Endothelial cell of umbilical vein (primary cell): ENCODE data around the gene LIMCH1. TPM values are rescaled to one million over a fixed set of nuclear protein-coding genes. Genes with fewer than 3 reads are reported as not detected.

ENCODE experiments used
- BruUV-seq: library from RNA; stranded (reverse); fragments of 400-500 nt; replicated peaks from 2 replicates; lab custom pipeline; 2021; lab: Mats Ljungman, UMichigan
- CTCF ChIA-PET: fragments of 300-600, 350-600 bp; sonication (Branson Sonifier 250); formaldehyde crosslinking; loops from one replicate; lab custom pipeline; 2021; ENCODE audit warnings: antibody characterized with exemption, inconsistent platforms; lab: Charles Lee
- POLR2A ChIA-PET: fragments of 300-600, 350-600 bp; sonication (Branson Sonifier 250); formaldehyde crosslinking; loops from one replicate; lab custom pipeline; 2021; ENCODE audit warnings: antibody characterized with exemption, inconsistent platforms; lab: Charles Lee
- DNase-seq: peaks from one replicate; pipeline ENCODE4 v3.0.0-alpha.2; 2011; ENCODE audit warnings: low read depth, low spot score
- FAIRE-seq: peaks from 2 replicates; lab custom pipeline; 2011; peaks lifted over from hg19 to GRCh38; lab: Jason Lieb, UNC
- H2AFZ ChIP-seq: 2 replicates; pipeline ENCODE4 v1.6.0; 2012; ENCODE audit warnings: low read depth, low read length, control low read depth, inconsistent platforms
- H3K27ac ChIP-seq: 2 replicates; pipeline ENCODE4 v1.5.1; 2011; ENCODE audit warnings: low read depth, mild to moderate bottlenecking, control low read depth, low read length, moderate library complexity; ENCODE audit not compliant: insufficient read depth
- H3K27me3 ChIP-seq, 2 experiments: 2 replicates each; pipeline versions ENCODE4 v1.6.0 to v1.6.1; 2011; ENCODE audit warnings: low read length in 2 of 2, mixed read lengths in 1 of 2; ENCODE audit not compliant: control insufficient read depth in 2 of 2, insufficient read depth in 2 of 2
- H3K36me3 ChIP-seq, 2 experiments: 2 replicates in 1 of 2; 3 replicates in 1 of 2; pipeline ENCODE4 v1.5.1; 2011; ENCODE audit warnings: low read length in 2 of 2, mild to moderate bottlenecking in 1 of 2, moderate library complexity in 1 of 2; ENCODE audit not compliant: control insufficient read depth in 2 of 2, insufficient read depth in 2 of 2; ENCODE audit errors: extremely low read depth in 1 of 2
- H3K4me1 ChIP-seq: 3 replicates; pipeline ENCODE4 v1.5.1; 2011; ENCODE audit warnings: mild to moderate bottlenecking, low read length; ENCODE audit not compliant: control insufficient read depth, insufficient read depth; ENCODE audit errors: extremely low read depth
- H3K4me2 ChIP-seq: 2 replicates; pipeline ENCODE4 v1.6.1; 2011; ENCODE audit warnings: low read length, control low read depth, mixed read lengths; ENCODE audit not compliant: insufficient read depth
- H3K4me3 ChIP-seq, 3 experiments: fragments of 200-600 bp in 1 of 3; sonication (generic), shearing (Covaris generic) in 1 of 3; replicated peaks in 1 of 3; 2 replicates each; pipeline ENCODE4 v1.5.1; 2011 to 2016; ENCODE audit warnings: control low read depth in 3 of 3, low read length in 3 of 3, mild to moderate bottlenecking in 2 of 3, inconsistent platforms in 1 of 3, low read depth in 1 of 3, moderate library complexity in 1 of 3; ENCODE audit not compliant: insufficient read depth in 1 of 3
- H3K79me2 ChIP-seq: 2 replicates; pipeline ENCODE4 v1.6.0; 2012; ENCODE audit warnings: low read length, inconsistent platforms; ENCODE audit not compliant: control insufficient read depth, insufficient read depth
- H3K9ac ChIP-seq: replicated peaks from 2 replicates; pipeline ENCODE3; 2011; ENCODE audit warnings: low read length, control low read depth; ENCODE audit not compliant: insufficient read depth; ENCODE audit errors: extremely low read depth
- H3K9me1 ChIP-seq: replicated peaks from 3 replicates; pipeline ENCODE4 v1.6.0; 2011; ENCODE audit warnings: mild to moderate bottlenecking, low read length; ENCODE audit not compliant: control insufficient read depth, insufficient read depth; ENCODE audit errors: extremely low read depth
- H3K9me3 ChIP-seq: replicated peaks from 2 replicates; pipeline ENCODE4 v1.5.1; 2012; ENCODE audit warnings: low read length, inconsistent platforms; ENCODE audit not compliant: control insufficient read depth, insufficient read depth
- H4K20me1 ChIP-seq: replicated peaks from 2 replicates; pipeline ENCODE3; 2011; ENCODE audit warnings: mild to moderate bottlenecking, low read length; ENCODE audit not compliant: control insufficient read depth, insufficient read depth; ENCODE audit errors: extremely low read depth
- CTCF ChIP-seq, 2 donors: IDR thresholded peaks; 1 replicate in 1 of 2; 2 replicates in 1 of 2; pipeline ENCODE4 v1.5.1; 2011; ENCODE audit warnings: low read length in 2 of 2, mild to moderate bottlenecking in 2 of 2, moderate library complexity in 2 of 2, control low read depth in 1 of 2, inconsistent platforms in 1 of 2, low read depth in 1 of 2; ENCODE audit not compliant: insufficient read depth in 1 of 2; ENCODE audit errors: extremely low read depth in 1 of 2
- EZH2 ChIP-seq: IDR thresholded peaks from 2 replicates; pipeline ENCODE4 v1.6.1; 2012; ENCODE audit warnings: borderline replicate concordance, low read depth, mild to moderate bottlenecking, moderate library complexity, low read length, inconsistent platforms; ENCODE audit not compliant: severe bottlenecking
- FOS ChIP-seq: IDR thresholded peaks from 2 replicates; pipeline ENCODE4 v1.6.1; 2011; ENCODE audit warnings: mild to moderate bottlenecking, low read length, moderate library complexity, borderline replicate concordance; ENCODE audit not compliant: insufficient read depth
- GATA2 ChIP-seq: IDR thresholded peaks from 2 replicates; pipeline ENCODE4 v1.7.0; 2011; ENCODE audit warnings: low read depth, mild to moderate bottlenecking, moderate library complexity, mixed read lengths, low read length; ENCODE audit not compliant: insufficient read length, insufficient read depth
- JUN ChIP-seq: IDR thresholded peaks from 2 replicates; pipeline ENCODE4 v1.6.1; 2011; ENCODE audit warnings: borderline replicate concordance, low read depth; ENCODE audit not compliant: insufficient read length, insufficient read depth
- MYC ChIP-seq: IDR thresholded peaks from one replicate; pipeline ENCODE4 v1.6.1; 2011; ENCODE audit warnings: mild to moderate bottlenecking, low read depth, low read length
- POLR2A ChIP-seq: IDR thresholded peaks from 2 replicates; pipeline ENCODE4 v1.6.1; 2012; ENCODE audit warnings: low read depth, mild to moderate bottlenecking, control low read depth, low read length
- POLR2AphosphoS5 ChIP-seq: IDR thresholded peaks from 2 replicates; pipeline ENCODE4 v1.6.1; 2012; ENCODE audit warnings: low read depth, mild to moderate bottlenecking, control low read depth, low read length, moderate library complexity; ENCODE audit not compliant: insufficient read depth
- dilution Hi-C: fragments of 300-500 bp; cut with MboI; formaldehyde crosslinking; loops from one replicate; pipeline ENCODE4 v1.15.0; 2019; ENCODE audit warnings: low sequenced_read_pairs; ENCODE audit not compliant: extremely low pct_ligation_motif_present
- intact Hi-C: fragments of 100-400 bp; cut with micrococcal nuclease; formaldehyde crosslinking; loops from one replicate; pipeline ENCODE4 v1.10.0; 2022
- polyA plus RNA-seq, 4 experiments: library from polyadenylated mRNA; depleted of rRNA in 3 of 4; stranded (reverse) in 3 of 4; unstranded in 1 of 4; fragments of >200 nt; gene quantifications; 2 replicates each; pipeline versions ENCODE4 v1.2.1 to v1.2.3, GENCODE V29; 2011 to 2012; ENCODE audit warnings: missing spikeins in 1 of 4
- total RNA-seq: library from RNA; stranded (reverse); gene quantifications from 2 replicates; pipeline ENCODE4 v1.2.3, GENCODE V29; 2021
- TF ChIP-seq, protein P1 (sequence below): IDR thresholded peaks from 2 replicates; pipeline ENCODE4 v1.6.1; 2011; ENCODE audit not compliant: insufficient read depth, insufficient read length

Gene LIMCH1
- total and polyA plus RNA-seq, 2 donors (not counting 3 experiments of a cell fraction or from before 2014, with no cell fraction given) = 14.3 to 32.8 TPM

DNA sequence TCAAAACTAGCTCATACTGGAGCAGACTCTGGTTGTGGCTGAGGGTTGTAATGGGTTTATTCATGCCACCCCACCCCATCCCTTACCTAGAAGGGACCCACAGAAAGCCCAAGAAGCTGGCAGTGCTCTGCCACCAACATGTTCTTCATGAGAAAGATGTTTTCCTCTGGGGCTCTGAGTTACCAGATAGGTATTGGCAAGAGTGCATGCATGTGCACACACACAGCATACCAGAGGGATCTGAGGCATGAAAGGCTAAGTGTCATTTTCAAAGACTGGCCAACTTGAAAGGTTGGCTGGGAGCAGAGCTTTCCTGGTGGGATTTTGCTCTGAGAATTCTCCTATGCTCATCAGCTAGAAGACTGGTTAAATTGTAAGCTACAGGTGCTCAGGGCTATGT is 145.4 kb downstream of the LIMCH1 start:
- Histone ChIP-seq H3K4me1 (no peaks in the 10 kb centered on the region), H3K4me3 (no peak overlapping the region), H3K9me1 (no peaks in the 10 kb centered on the region), H3K36me3 (peaks cover 0 to 8% of the 10 kb centered on the region in 2 experiments), H4K20me1 (no peaks in the 10 kb centered on the region), H3K4me2 (no peak overlapping the region), H3K27ac (no peak overlapping the region), H3K9ac (no peak overlapping the region), H3K79me2 (no peaks in the 10 kb centered on the region), H3K27me3 (peaks cover 8 to 13% of the 10 kb centered on the region in 2 experiments), H2AFZ (no peak overlapping the region), H3K9me3 (no peaks in the 10 kb centered on the region)
- FAIRE-seq = no peak
- no peak for TF ChIP-seq POLR2AphosphoS5
- no peak for TF ChIP-seq JUN
- TF ChIP-seq POLR2A = no peak
- TF ChIP-seq, protein P1, sequence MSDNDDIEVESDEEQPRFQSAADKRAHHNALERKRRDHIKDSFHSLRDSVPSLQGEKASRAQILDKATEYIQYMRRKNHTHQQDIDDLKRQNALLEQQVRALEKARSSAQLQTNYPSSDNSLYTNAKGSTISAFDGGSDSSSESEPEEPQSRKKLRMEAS = no peak
- no peak for TF ChIP-seq EZH2
- no peak for TF ChIP-seq CTCF (IDR thresholded peaks at IDR 0.05; ENCODE audit: extremely low read depth in 1 of 2, insufficient read depth in 1 of 2, low read depth in 1 of 2, low read length in 2 of 2)
- TF ChIP-seq FOS = no peak
- no peak for TF ChIP-seq GATA2
- TF ChIP-seq MYC = no peak
- CTCF ChIA-PET = interaction anchor here (0.8 to 1.9 kb wide), 6 partner anchors 8 to 403 kb away, joined by 3 to 11 read pairs (median 3); no protein-coding TSS in a partner anchor
- POLR2A ChIA-PET = no interaction called here
- intact Hi-C loops (no loop called here), dilution Hi-C loops (no loop called here)
- DNase-seq = no peak
- no TSS peak for BruUV-seq
